Endometrium (tissue), 2 donors: ENCODE measurements around the gene SMARCC1.
"Not testable (repeated sequence)": the region's sequence is repeated elsewhere in the genome, so short reads cannot be mapped to it uniquely, and the experiment has no call there.

ENCODE experiments used
- FAIRE-seq: peaks from 2 replicates; lab custom pipeline; 2012; peaks lifted over from hg19 to GRCh38; lab: Jason Lieb, UNC
- donor health status: control.
- donor health status: control.

Gene SMARCC1

DNA sequence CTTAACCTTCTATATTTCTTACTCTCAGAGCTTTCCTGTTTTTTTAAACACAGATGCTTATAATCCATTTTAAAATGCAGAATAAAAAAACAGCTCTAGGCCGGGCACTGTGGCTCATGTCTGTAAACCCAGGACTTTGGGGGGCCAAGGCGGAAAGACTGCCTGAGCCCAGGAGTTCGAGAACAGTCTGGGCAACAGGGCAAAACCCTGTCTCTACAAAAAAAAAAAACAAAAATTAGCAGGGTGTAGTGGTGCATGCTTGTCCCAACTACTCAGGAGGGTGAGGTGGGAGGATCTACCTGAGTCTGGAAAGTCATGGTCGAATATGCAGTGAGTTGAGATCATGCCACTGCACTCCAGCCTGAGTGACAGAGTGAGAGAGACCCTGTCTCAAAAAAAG lies 15.5 kb downstream of the SMARCC1 start:
- no peak for FAIRE-seq

DNA sequence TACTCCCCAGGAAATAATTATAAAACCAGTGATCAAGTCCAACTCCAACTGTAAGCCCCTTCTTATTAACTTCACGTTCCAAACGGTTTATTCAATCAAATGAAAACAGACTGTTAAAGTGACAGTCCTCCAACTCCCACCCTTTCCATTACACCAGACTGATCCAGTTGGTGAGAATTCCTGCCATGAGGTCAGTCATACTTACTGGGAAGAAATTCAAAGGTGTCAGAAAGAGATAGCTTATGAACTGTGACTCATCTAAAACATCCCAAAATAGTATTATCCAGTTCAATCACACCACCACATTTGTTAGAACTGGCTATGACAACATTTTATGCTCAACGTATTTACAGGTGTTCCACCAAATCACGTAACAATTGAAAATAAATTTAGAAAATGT lies 19.5 kb downstream of the SMARCC1 start:
- no peak for FAIRE-seq

DNA sequence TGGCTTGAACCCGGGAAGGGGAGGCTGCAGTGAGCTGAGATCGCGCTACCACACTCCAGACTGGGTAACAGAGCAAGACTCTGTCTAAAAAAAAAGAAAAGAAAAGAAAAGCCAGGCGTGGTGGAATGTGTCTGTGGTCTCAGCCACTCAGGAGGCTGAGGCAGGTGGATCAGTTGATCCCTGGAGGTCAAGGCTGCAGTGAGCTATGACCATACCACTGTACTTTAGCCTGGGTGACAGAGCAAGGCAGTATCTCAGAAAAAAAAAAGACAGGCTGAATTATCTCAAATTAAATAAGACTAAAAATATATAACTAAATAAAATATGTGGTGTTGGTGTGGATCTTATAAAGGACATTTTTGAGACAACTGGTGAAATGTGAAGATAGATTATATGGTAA lies 20.6 kb downstream of the SMARCC1 start:
- no peak for FAIRE-seq

DNA sequence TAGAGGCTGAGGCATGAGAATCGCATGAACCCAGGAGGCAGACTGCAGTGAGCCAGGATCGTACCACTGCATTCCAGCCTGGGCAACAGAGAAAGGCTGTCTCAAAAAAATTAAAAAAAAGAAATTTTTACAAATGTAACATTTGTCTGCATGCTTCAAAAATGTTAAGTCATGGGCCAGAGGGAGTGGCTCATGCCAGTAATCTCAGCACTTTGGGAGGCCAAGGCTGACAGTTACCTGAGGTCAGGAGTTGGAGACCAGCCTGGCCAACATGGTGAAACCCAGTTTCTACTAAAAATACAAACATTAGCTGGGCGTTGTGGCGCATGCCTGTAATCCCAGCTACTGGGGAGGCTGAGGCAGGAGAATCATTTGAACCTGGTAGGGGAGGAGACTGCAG lies 21.5 kb downstream of the SMARCC1 start:
- FAIRE-seq: not testable (repeated sequence)

DNA sequence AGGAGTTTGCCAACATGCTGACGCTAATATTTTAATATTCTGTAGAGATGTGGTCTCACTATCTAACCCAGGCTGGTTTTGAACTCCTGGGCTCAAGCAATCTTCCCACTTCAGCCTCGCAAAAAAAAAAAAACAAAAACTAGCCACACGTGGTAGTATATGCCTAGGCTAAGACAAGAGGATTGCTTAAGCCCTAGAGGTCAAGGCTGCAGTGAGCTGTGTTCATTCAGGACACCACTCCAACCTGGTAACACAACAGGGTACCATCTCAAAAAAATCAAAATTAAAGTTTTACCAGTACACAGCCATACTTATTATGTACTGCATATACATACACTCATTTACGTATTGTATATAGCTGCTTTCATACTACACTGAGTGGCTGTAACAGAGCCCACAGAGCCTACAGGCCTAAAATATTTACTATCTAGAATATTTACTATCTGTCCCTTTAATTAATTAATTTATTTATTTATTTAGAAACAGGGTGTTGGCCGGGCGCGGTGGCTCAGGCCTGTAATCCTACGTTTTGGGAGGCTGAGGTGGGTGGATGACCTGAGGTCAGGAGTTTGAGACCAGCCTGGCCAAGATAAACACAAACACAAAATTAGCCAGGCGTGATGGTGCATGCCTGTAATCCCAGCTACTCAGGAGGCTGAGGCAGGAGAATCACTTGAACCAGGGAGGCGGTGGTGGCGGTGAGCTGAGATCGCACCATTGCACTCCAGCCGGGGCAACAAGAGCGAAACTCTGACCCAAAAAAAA lies 23.2 kb downstream of the SMARCC1 start:
- FAIRE-seq: no peak

DNA sequence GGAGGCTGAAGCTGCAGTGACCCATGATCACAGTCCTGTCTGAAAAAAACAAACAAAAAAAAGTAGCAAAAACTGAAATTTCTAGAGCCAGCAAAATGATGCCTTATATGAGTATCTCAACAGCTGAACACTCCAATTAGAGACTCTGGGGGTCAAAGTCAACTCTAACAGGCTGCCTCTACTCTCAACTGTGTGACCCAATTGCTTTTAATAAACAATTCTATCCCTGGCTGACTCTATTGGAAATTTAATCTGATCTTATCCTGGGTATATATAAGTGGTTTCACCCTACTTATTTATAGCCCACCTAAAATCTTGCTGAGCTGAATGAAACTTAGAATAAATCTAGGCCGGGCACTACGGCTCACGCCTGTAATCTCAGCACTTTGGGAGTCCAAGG lies 29.0 kb downstream of the SMARCC1 start:
- no peak for FAIRE-seq

DNA sequence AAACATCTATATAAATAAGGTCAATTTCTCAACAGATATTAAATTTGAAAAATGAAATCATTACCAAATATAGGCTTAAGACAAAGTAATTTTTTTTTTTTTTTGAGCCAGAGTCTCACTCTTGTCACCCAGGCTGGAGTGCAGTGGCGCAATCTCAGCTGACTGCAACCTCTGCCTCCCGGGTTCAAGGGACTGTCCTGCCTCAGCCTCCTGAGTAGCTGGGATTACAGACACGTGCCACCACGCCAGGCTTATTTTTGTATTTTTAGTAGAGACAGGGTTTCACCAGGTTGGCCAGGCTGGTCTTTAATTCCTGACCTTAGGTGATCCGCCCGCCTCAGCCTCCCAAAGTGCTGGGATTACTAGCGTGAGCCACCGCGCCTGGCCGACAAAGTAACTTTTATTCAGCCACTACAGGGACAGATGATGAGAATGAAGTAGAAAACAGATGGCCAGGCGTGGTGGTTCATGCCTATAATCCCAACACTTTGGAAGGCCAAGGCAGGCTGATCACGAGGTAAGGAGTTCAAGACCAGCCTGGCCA lies 30.8 kb downstream of the SMARCC1 start:
- not testable (repeated sequence) for FAIRE-seq

DNA sequence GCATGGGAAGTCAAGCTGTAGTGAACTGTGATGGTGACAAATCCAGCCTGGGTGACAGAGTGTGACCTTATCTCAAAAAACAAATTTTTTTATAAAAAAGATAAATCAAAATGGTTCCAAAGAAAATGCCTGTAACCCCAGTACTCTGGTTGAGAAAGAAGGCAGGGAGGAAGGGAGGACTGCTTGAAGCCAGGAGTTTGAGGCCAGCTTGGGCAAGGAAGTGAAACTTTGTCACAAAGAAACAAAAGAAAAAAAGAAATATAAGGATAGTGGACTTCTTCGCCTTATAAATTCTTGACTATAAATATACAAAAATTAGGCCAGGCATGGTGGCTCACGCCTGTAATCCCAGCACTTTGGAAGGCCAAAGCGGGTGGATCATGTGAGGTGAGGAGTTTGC lies 34.1 kb downstream of the SMARCC1 start:
- no peak for FAIRE-seq

DNA sequence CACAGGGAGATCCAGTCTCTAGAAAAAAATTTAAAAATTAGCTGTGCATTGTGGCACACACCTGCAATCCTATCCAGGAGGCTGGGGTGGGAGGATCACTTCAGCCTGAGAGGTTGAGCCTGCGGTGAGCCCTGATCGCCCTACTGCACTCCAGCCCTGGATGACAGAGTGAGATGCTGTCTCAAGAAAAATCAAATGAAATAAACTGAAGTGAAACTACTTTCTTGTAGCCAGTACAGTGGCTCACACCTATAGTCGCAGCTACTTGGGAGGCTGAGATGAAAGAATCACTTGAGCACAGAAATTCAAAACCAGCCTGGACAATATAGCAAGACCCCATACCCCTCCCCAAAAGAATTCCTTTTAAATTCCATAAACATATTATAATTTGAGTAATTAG lies 35.4 kb downstream of the SMARCC1 start:
- FAIRE-seq: no peak

DNA sequence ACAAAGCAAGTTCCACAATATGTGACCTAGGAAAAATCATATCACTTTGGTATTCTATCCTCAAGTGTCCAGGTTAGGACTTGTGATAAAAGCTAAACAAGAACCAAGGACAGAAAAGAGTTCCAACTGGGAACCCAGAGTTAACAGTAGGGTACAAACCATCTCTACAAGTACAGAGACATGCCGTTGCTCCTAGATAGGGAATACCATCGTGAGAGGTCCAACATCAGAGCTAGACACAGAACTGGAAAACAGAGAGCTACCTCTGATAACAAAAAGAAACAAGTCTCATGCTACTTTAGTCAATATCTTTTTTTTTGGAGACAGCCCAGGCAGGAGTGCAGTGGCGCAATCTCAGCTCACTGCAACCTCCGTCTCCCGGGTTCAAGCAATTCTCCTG lies 37.8 kb downstream of the SMARCC1 start:
- FAIRE-seq: no peak

DNA sequence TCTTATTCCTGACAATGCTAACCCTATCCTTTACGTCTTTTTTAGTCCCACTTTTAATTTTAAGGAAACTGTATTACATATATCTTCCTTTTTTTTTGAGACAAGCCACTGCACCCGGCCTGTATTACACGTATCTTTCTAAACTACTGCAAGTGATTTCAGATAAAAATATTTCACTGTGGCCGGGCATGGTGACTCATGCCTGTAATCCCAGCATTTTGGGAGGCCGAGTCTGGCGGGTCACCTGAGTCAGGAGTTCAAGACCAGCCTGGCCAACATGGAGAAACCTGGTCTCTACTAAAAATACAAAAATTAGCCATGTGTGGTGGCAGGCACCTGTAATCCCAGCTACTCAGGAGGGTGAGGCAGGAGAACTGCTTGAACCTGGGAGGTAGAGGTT lies 38.3 kb downstream of the SMARCC1 start:
- FAIRE-seq: not testable (repeated sequence)

DNA sequence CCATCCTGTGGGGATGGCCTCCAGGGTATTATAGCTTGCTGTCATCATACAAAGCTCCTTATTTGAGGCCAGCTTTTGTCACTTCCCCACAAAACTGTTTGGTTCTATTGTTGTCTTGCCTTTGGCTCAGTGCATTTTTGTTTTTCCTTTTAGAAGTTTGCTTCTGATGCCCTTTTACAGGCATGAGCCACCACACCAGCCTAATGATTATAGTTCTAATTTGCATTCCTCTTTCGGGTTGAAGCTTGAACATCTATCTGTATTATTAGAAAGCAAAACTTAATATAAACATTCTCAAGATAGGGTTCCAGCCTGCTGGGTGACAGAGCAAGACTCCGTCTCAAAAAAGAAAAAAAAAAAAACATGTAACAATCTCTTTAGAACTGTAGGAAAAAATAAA lies 39.8 kb downstream of the SMARCC1 start:
- FAIRE-seq: no peak

DNA sequence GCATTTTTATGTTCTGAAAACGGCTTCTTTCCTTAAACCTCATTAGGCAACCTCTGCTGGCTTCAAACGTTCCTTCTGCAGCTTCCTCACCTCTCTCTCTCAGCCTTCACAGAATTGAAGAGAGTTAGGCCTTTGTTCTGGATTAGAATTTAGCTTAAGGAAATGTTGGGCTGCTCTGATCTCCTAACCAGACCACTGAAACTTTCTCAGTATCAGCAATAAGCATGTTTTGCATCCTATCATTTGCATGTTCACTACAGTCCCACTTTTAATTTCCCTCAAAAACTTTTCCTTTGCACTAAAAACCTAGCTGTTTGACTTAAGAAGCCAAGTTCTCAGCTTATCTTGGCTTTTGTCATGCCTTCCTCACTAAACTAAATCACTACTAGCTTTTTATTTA lies 49.5 kb downstream of the SMARCC1 start:
- no peak for FAIRE-seq

DNA sequence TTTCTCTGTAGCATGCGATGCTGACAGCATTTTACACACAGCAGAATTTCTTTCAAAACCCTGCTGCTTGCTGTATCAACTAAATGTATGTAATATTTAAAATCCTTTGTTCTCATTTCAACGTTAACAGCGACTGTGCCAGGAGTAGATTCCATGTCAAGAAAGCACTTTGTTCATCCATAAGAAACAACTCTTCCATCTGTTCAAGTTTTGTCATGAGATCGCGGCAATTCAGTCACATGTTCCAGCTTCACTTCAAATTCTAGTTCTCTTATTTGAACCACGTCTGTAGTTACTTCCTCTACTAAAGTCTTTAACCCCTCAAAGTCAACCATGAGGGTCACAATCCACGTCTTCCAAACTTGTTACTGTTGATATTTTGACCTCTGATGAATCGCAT lies 50.6 kb downstream of the SMARCC1 start:
- FAIRE-seq: no peak

DNA sequence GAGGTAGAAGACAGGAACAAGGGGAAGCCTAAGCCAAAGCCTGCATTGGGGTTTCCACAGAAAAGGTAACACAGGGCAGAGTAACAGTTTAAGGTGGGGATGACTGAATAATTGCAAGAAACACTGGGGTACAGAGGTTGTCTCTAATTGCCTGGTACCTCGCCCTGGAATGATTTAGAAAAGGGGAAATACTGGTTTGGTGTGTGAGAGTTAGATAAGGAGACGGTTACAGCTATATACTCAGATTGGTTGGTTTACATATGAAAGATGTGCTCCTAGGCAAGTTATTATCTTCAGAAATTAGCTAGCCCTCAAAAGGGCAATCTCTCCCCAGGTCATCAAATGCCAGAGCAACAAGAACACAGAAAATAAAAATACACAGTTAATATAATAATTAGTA lies 58.8 kb downstream of the SMARCC1 start:
- FAIRE-seq: no peak

DNA sequence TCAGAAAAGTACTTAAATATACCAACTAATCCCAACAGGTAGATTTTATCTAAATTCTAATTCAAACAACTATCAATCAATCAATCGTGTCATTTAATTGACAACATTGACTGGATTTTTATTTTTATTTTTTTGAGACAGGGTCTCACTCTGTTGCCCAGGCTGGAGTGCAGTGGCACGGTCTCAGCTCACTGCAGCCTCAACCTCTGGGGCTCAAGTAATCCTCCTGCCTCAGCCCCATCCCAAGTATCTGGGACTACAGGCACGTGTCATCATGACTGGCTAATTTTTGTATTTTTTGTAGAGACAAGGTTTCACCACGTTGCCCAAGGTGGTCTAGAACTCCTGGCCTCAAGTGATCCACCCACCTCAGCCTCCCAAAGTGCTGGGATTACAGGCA lies 64.2 kb downstream of the SMARCC1 start:
- FAIRE-seq: not testable (repeated sequence)

DNA sequence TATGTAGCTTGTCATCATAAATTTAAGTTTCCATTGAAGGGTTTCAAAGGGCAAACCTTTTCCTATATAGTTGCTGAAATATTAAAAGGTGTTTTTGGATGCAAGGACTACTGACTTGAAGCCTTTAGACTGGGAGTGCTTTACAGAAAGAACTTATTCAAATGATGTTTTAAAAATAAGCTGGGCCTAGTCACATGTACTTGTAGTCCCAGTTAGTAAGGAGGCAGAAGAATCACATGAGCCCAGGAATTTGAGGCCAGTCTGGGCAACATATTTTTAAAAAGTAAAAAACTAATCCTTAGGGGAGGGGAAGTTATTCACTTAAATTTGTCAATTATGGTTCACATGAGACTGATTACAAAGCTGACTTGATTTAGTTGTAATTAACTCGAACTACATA lies 65.0 kb downstream of the SMARCC1 start:
- FAIRE-seq: no peak

DNA sequence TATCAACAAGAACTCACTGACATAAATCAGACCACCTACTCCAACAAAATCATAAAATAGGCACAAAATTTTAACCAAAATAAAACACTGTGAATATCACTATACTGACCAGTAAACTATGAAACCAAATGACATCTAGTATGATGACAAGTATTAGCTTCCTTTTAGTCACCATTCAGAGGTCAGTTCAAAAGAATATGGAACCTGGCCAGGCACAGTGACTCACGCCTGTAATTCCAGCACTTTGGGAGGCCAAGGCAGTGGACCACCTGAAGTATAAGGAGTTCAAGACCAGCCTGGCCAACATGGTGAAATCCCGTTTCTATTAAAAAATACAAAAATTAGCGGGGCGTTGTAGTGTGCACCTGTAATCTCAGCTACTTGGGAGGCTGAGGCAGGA lies 65.8 kb downstream of the SMARCC1 start:
- FAIRE-seq: no peak

DNA sequence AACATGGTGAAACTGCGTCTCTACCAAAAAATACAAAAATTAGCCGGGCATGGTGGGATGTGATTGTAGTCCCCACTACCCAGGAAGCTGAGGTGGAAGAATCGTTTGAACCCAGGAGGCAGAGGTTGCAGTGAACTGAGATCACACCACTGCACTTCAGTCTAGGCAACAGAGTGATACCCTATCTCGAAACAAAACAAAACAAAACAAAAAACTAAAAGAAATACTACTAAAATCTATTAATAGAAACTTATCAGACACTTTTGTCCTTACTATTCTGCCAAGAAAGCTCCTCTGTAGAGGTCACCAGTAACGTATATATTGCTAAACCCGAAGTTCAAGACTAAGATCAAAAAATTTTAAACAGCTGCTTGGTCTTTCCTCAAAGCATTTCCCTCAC lies 67.1 kb downstream of the SMARCC1 start:
- FAIRE-seq: no peak

DNA sequence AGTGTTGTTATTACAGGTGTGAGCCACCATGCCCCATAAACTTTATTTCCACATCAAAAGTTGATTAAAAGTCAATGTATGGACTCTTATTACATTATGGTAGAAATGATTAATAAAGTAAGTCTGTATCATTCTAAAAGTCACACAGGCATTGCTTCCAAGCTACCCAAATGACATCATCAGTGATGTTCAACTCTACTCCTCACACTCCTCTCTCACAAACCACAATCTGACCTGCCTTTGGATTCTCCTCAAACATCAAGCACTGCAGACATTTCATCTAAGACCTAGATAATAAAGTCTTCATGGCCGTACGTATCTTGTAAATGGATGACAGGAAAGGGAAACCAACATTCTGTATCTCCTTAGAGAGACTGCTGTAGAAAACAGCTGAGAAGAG lies 68.0 kb downstream of the SMARCC1 start:
- no peak for FAIRE-seq

DNA sequence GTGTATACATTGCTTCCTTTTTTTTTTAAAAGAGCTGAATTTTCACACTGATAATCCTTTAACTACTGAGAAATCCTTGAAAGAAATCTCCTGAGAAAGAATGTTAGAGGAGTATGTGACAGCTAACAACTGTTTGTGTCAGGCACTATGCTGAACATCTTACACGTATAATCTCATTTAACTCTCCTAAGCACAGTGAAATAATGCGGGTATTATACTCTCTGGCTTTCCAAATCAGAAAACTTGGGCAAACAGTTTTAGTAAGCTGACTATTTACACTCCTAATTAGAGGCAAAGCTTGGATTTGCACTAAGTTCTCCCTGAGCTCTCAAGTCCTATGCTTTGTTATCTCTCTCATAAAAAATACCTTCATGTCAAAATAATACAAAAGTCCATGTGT lies 69.3 kb downstream of the SMARCC1 start:
- no peak for FAIRE-seq

DNA sequence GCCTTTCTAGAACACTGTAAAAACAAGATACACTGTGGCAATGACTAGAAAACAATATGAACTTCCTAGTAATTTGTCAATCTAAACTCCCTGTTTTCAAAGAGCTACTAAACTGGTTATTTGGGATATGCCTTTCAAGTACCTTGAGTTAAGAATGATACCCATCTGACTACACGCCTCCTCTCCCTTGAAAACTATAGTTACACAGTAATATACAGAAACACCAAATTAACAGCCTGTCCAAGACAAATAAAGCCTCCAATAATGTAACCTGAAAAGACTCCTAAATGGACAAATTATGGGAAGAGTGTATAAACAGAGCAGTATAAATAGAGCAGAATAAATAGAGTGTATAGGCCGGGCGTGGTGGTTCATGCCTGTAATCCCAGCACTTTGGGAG lies 70.1 kb downstream of the SMARCC1 start:
- no peak for FAIRE-seq

DNA sequence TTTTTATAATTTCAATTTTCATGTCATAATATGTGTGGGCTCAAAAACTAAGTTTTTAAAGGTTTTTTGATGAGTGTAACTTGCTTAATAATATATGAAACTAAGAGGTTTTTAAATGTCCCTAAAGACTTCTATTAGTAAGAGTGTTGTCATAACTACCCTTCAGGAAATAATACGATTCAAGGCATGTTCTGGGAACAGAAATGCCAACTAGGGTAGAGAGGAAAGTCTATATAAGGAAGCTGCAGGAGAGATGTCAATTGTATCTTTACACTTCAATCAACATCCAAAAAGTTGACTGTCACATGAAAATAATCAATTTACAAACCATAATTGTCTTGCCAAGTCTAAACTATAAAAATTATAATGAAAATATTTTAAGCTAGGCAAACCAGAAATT lies 76.3 kb downstream of the SMARCC1 start:
- no peak for FAIRE-seq

DNA sequence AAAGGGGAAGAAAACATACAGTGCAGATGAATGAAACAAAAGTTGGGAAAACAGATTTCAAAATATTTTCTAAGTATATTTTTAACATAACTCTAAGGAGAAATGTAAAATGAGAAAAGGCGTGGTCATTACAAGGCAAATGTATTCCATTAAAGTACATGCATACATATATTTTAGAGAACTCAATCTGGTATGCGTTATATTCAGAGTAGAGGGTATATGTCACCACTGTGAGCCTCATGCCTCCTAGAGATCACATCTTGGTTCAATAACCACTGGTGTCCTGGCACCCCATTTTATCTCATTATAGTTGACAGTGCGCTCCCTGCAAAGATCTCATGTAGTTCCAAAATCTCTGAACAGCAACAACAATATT lies 77.5 kb downstream of the SMARCC1 start:
- FAIRE-seq: no peak
